Endothelial cell of umbilical vein (primary cell): ENCODE data around the gene CCDC85C. TPM values are rescaled to one million over a fixed set of nuclear protein-coding genes. Genes with fewer than 3 reads are reported as not detected.

ENCODE experiments used
- BruUV-seq: library from RNA; stranded (reverse); fragments of 400-500 nt; replicated peaks from 2 replicates; lab custom pipeline; 2021; lab: Mats Ljungman, UMichigan
- CTCF ChIA-PET: fragments of 300-600, 350-600 bp; sonication (Branson Sonifier 250); formaldehyde crosslinking; loops from one replicate; lab custom pipeline; 2021; ENCODE audit warnings: antibody characterized with exemption, inconsistent platforms; lab: Charles Lee
- POLR2A ChIA-PET: fragments of 300-600, 350-600 bp; sonication (Branson Sonifier 250); formaldehyde crosslinking; loops from one replicate; lab custom pipeline; 2021; ENCODE audit warnings: antibody characterized with exemption, inconsistent platforms; lab: Charles Lee
- DNase-seq: peaks from one replicate; pipeline ENCODE4 v3.0.0-alpha.2; 2011; ENCODE audit warnings: low read depth, low spot score
- FAIRE-seq: peaks from 2 replicates; lab custom pipeline; 2011; peaks lifted over from hg19 to GRCh38; lab: Jason Lieb, UNC
- H2AFZ ChIP-seq: 2 replicates; pipeline ENCODE4 v1.6.0; 2012; ENCODE audit warnings: low read depth, low read length, control low read depth, inconsistent platforms
- H3K27ac ChIP-seq: 2 replicates; pipeline ENCODE4 v1.5.1; 2011; ENCODE audit warnings: low read depth, mild to moderate bottlenecking, control low read depth, low read length, moderate library complexity; ENCODE audit not compliant: insufficient read depth
- H3K27me3 ChIP-seq, 2 experiments: 2 replicates each; pipeline versions ENCODE4 v1.6.0 to v1.6.1; 2011; ENCODE audit warnings: low read length in 2 of 2, mixed read lengths in 1 of 2; ENCODE audit not compliant: control insufficient read depth in 2 of 2, insufficient read depth in 2 of 2
- H3K36me3 ChIP-seq, 2 experiments: 2 replicates in 1 of 2; 3 replicates in 1 of 2; pipeline ENCODE4 v1.5.1; 2011; ENCODE audit warnings: low read length in 2 of 2, mild to moderate bottlenecking in 1 of 2, moderate library complexity in 1 of 2; ENCODE audit not compliant: control insufficient read depth in 2 of 2, insufficient read depth in 2 of 2; ENCODE audit errors: extremely low read depth in 1 of 2
- H3K4me1 ChIP-seq: 3 replicates; pipeline ENCODE4 v1.5.1; 2011; ENCODE audit warnings: mild to moderate bottlenecking, low read length; ENCODE audit not compliant: control insufficient read depth, insufficient read depth; ENCODE audit errors: extremely low read depth
- H3K4me2 ChIP-seq: 2 replicates; pipeline ENCODE4 v1.6.1; 2011; ENCODE audit warnings: low read length, control low read depth, mixed read lengths; ENCODE audit not compliant: insufficient read depth
- H3K4me3 ChIP-seq, 3 experiments: fragments of 200-600 bp in 1 of 3; sonication (generic), shearing (Covaris generic) in 1 of 3; replicated peaks in 1 of 3; 2 replicates each; pipeline ENCODE4 v1.5.1; 2011 to 2016; ENCODE audit warnings: control low read depth in 3 of 3, low read length in 3 of 3, mild to moderate bottlenecking in 2 of 3, inconsistent platforms in 1 of 3, low read depth in 1 of 3, moderate library complexity in 1 of 3; ENCODE audit not compliant: insufficient read depth in 1 of 3
- H3K79me2 ChIP-seq: 2 replicates; pipeline ENCODE4 v1.6.0; 2012; ENCODE audit warnings: low read length, inconsistent platforms; ENCODE audit not compliant: control insufficient read depth, insufficient read depth
- H3K9ac ChIP-seq: replicated peaks from 2 replicates; pipeline ENCODE3; 2011; ENCODE audit warnings: low read length, control low read depth; ENCODE audit not compliant: insufficient read depth; ENCODE audit errors: extremely low read depth
- H3K9me1 ChIP-seq: replicated peaks from 3 replicates; pipeline ENCODE4 v1.6.0; 2011; ENCODE audit warnings: mild to moderate bottlenecking, low read length; ENCODE audit not compliant: control insufficient read depth, insufficient read depth; ENCODE audit errors: extremely low read depth
- H3K9me3 ChIP-seq: replicated peaks from 2 replicates; pipeline ENCODE4 v1.5.1; 2012; ENCODE audit warnings: low read length, inconsistent platforms; ENCODE audit not compliant: control insufficient read depth, insufficient read depth
- H4K20me1 ChIP-seq: replicated peaks from 2 replicates; pipeline ENCODE3; 2011; ENCODE audit warnings: mild to moderate bottlenecking, low read length; ENCODE audit not compliant: control insufficient read depth, insufficient read depth; ENCODE audit errors: extremely low read depth
- CTCF ChIP-seq, 2 donors: IDR thresholded peaks; 1 replicate in 1 of 2; 2 replicates in 1 of 2; pipeline ENCODE4 v1.5.1; 2011; ENCODE audit warnings: low read length in 2 of 2, mild to moderate bottlenecking in 2 of 2, moderate library complexity in 2 of 2, control low read depth in 1 of 2, inconsistent platforms in 1 of 2, low read depth in 1 of 2; ENCODE audit not compliant: insufficient read depth in 1 of 2; ENCODE audit errors: extremely low read depth in 1 of 2
- EZH2 ChIP-seq: IDR thresholded peaks from 2 replicates; pipeline ENCODE4 v1.6.1; 2012; ENCODE audit warnings: borderline replicate concordance, low read depth, mild to moderate bottlenecking, moderate library complexity, low read length, inconsistent platforms; ENCODE audit not compliant: severe bottlenecking
- FOS ChIP-seq: IDR thresholded peaks from 2 replicates; pipeline ENCODE4 v1.6.1; 2011; ENCODE audit warnings: mild to moderate bottlenecking, low read length, moderate library complexity, borderline replicate concordance; ENCODE audit not compliant: insufficient read depth
- GATA2 ChIP-seq: IDR thresholded peaks from 2 replicates; pipeline ENCODE4 v1.7.0; 2011; ENCODE audit warnings: low read depth, mild to moderate bottlenecking, moderate library complexity, mixed read lengths, low read length; ENCODE audit not compliant: insufficient read length, insufficient read depth
- JUN ChIP-seq: IDR thresholded peaks from 2 replicates; pipeline ENCODE4 v1.6.1; 2011; ENCODE audit warnings: borderline replicate concordance, low read depth; ENCODE audit not compliant: insufficient read length, insufficient read depth
- MAX ChIP-seq: IDR thresholded peaks from 2 replicates; pipeline ENCODE4 v1.6.1; 2011; ENCODE audit not compliant: insufficient read depth, insufficient read length
- MYC ChIP-seq: IDR thresholded peaks from one replicate; pipeline ENCODE4 v1.6.1; 2011; ENCODE audit warnings: mild to moderate bottlenecking, low read depth, low read length
- POLR2A ChIP-seq: IDR thresholded peaks from 2 replicates; pipeline ENCODE4 v1.6.1; 2012; ENCODE audit warnings: low read depth, mild to moderate bottlenecking, control low read depth, low read length
- POLR2AphosphoS5 ChIP-seq: IDR thresholded peaks from 2 replicates; pipeline ENCODE4 v1.6.1; 2012; ENCODE audit warnings: low read depth, mild to moderate bottlenecking, control low read depth, low read length, moderate library complexity; ENCODE audit not compliant: insufficient read depth
- dilution Hi-C: fragments of 300-500 bp; cut with MboI; formaldehyde crosslinking; loops from one replicate; pipeline ENCODE4 v1.15.0; 2019; ENCODE audit warnings: low sequenced_read_pairs; ENCODE audit not compliant: extremely low pct_ligation_motif_present
- intact Hi-C: fragments of 100-400 bp; cut with micrococcal nuclease; formaldehyde crosslinking; loops from one replicate; pipeline ENCODE4 v1.10.0; 2022
- polyA plus RNA-seq, 4 experiments: library from polyadenylated mRNA; depleted of rRNA in 3 of 4; stranded (reverse) in 3 of 4; unstranded in 1 of 4; fragments of >200 nt; gene quantifications; 2 replicates each; pipeline versions ENCODE4 v1.2.1 to v1.2.3, GENCODE V29; 2011 to 2012; ENCODE audit warnings: missing spikeins in 1 of 4
- total RNA-seq: library from RNA; stranded (reverse); gene quantifications from 2 replicates; pipeline ENCODE4 v1.2.3, GENCODE V29; 2021

The CCDC85C gene
- total and polyA plus RNA-seq, 2 donors (not counting 3 experiments of a cell fraction or from before 2014, with no cell fraction given) = 7.5 to 17.8 TPM

- ChIA-PET POLR2A (no interaction called here), CTCF (interaction anchor here (0.9 kb wide), 1 partner anchor 12 kb away, joined by 3 read pairs; no protein-coding TSS in a partner anchor)
- H3K79me2 ChIP-seq = no peaks in the 10 kb centered on the region
- FAIRE-seq (no peak), DNase-seq (no peak)
- intact Hi-C loops = no loop called here
- H3K27me3 ChIP-seq = no peaks in the 10 kb centered on the region
- BruUV-seq = no TSS peak
- H3K27ac ChIP-seq = no peak overlapping the region
- H4K20me1 ChIP-seq = no peaks in the 10 kb centered on the region
- dilution Hi-C loops = no loop called here
- H3K9me3 ChIP-seq = no peaks in the 10 kb centered on the region
- H3K36me3 ChIP-seq = no peaks in the 10 kb centered on the region
- no peak overlapping the region for H2AFZ ChIP-seq
- no peaks in the 10 kb centered on the region for H3K9me1 ChIP-seq
- H3K4me2 ChIP-seq = no peak overlapping the region
- no peak overlapping the region for H3K9ac ChIP-seq
- peaks cover 22% of the 10 kb centered on the region for H3K4me1 ChIP-seq
- TF ChIP-seq GATA2 (no peak), MAX (no peak), POLR2AphosphoS5 (no peak), EZH2 (no peak), FOS (no peak), JUN (no peak), CTCF (IDR thresholded peaks at IDR 0.05; ENCODE audit: extremely low read depth in 1 of 2, insufficient read depth in 1 of 2, low read depth in 1 of 2, low read length in 2 of 2) (no peak), MYC (no peak), POLR2A (no peak)
- no peak overlapping the region for H3K4me3 ChIP-seq
These were observed 8.2 kb upstream of the CCDC85C start for GRCh38 chr14:99612071-99612737.
